Lung (tissue), 12 donors: Measurements from ENCODE around the gene PORCN. TPM values are rescaled to one million over a fixed set of nuclear protein-coding genes. Genes with fewer than 3 reads are reported as not detected.

Source experiments
- ATAC-seq: fragments of 200-7000 bp; cut with Tn5 transposase; one replicate; pipeline ENCODE4 v1.9.1; 2020; ENCODE audit warnings: moderate number of reproducible peaks; ENCODE audit not compliant: insufficient read depth, low FRiP score
- DNase-seq, 3 donors: peaks; one replicate each; pipeline ENCODE4 v3.0.0-alpha.2; 2013 to 2017
- H3K27ac ChIP-seq, 2 donors: one replicate each; pipeline ENCODE4 v1.5.1; 2013; ENCODE audit warnings: mild to moderate bottlenecking in 2 of 2, moderate library complexity in 2 of 2, control low read depth in 1 of 2, inconsistent platforms in 1 of 2, low read depth in 1 of 2, low read length in 1 of 2
- H3K27me3 ChIP-seq, 3 donors: one replicate each; pipeline ENCODE4 v1.5.1; 2013; ENCODE audit warnings: low read length in 2 of 3; ENCODE audit not compliant: control insufficient read depth in 3 of 3, insufficient read depth in 3 of 3
- H3K36me3 ChIP-seq, 4 donors: one replicate each; pipeline ENCODE4 v1.5.1; 2013; ENCODE audit warnings: low read length in 4 of 4, mild to moderate bottlenecking in 1 of 4, moderate library complexity in 1 of 4; ENCODE audit not compliant: control insufficient read depth in 4 of 4, insufficient read depth in 4 of 4
- H3K4me1 ChIP-seq, 5 donors: one replicate each; pipeline ENCODE4 v1.5.1; 2013; ENCODE audit warnings: low read length in 5 of 5, mild to moderate bottlenecking in 2 of 5, moderate library complexity in 1 of 5; ENCODE audit not compliant: control insufficient read depth in 5 of 5, insufficient read depth in 5 of 5
- H3K4me3 ChIP-seq: one replicate; pipeline ENCODE4 v1.5.1; 2013; ENCODE audit warnings: mild to moderate bottlenecking, control low read depth, moderate library complexity
- H3K9ac ChIP-seq, 2 donors: one replicate each; pipeline ENCODE4 v1.5.1; 2013; ENCODE audit warnings: low read length in 2 of 2, control low read depth in 1 of 2; ENCODE audit not compliant: insufficient read depth in 1 of 2
- H3K9me3 ChIP-seq, 4 donors: one replicate each; pipeline ENCODE4 v1.5.1; 2013; ENCODE audit warnings: low read length in 3 of 4, mild to moderate bottlenecking in 1 of 4, moderate library complexity in 1 of 4; ENCODE audit not compliant: control insufficient read depth in 4 of 4, insufficient read depth in 3 of 4
- WGBS, 2 donors: extraction: QIAGEN DNeasy Blood & Tissue Kit; methylation state at CpG; one replicate each; pipeline ENCODE4 v1.1.7; 2013; 5-methylcytosine and 5-hydroxymethylcytosine counted together
- polyA plus RNA-seq, 2 donors: library from polyadenylated mRNA; stranded (reverse); fragments of 200-250 nt; gene quantifications; one replicate each; pipeline ENCODE4 v1.2.1, GENCODE V29; 2013
- total RNA-seq, 2 donors: library from RNA; depleted of rRNA in 1 of 2; stranded (reverse); fragments of >200 nt in 1 of 2; gene quantifications; one replicate each; pipeline ENCODE4 v1.2.1, GENCODE V29; 2014 to 2021
- TF ChIP-seq, protein P1 (sequence below): IDR thresholded peaks from 2 replicates; pipeline ENCODE4 v1.5.1; 2012; ENCODE audit warnings: mild to moderate bottlenecking; ENCODE audit errors: control extremely low read depth, extremely low read depth
- donor health status: control.
- donor health status: control.
- donor health status: Bipolar disorder and iron deficiency.
- donor health status: healthy.
- donor health status: DM: yes; HTN: yes; CAD: no.

Gene PORCN
- total and polyA plus RNA-seq, 4 donors, result 3.3 to 12.8 (median 11.8) TPM

DNA sequence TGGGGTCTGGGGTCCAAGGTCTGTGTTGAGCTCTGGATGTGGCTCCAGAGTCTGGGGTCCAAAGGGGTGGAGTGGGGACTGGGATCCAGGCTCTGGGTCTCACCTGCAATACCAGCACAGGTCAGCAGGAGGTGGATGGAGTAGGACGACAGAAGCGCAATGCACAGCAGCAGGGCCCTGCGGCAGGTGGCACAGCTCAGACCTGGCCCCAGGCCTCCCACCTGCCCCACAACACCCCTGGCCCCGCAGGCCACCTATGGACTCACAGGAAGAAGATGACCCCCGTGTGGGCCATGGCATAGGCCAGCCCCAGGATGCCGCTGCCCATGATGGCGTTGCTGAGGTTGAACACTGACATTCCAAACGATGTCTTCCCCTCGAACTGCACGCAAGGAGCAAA is 42.1 kb upstream of the PORCN start:
- no peaks in the 10 kb centered on the region for H3K27me3 ChIP-seq
- H3K9ac ChIP-seq, result no peak overlapping the region
- peaks cover 0 to 5% (median 0%) of the 10 kb centered on the region in 4 donors for H3K9me3 ChIP-seq
- 78 to 87% methylated on average over 5 to 10 of the region's 10 CpGs for WGBS, 2 donors
- ATAC-seq (no peak), DNase-seq (no peak)
- TF ChIP-seq, protein P1, sequence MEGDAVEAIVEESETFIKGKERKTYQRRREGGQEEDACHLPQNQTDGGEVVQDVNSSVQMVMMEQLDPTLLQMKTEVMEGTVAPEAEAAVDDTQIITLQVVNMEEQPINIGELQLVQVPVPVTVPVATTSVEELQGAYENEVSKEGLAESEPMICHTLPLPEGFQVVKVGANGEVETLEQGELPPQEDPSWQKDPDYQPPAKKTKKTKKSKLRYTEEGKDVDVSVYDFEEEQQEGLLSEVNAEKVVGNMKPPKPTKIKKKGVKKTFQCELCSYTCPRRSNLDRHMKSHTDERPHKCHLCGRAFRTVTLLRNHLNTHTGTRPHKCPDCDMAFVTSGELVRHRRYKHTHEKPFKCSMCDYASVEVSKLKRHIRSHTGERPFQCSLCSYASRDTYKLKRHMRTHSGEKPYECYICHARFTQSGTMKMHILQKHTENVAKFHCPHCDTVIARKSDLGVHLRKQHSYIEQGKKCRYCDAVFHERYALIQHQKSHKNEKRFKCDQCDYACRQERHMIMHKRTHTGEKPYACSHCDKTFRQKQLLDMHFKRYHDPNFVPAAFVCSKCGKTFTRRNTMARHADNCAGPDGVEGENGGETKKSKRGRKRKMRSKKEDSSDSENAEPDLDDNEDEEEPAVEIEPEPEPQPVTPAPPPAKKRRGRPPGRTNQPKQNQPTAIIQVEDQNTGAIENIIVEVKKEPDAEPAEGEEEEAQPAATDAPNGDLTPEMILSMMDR, result no peak
- no peak overlapping the region for H3K27ac ChIP-seq
- peaks cover 0 to 5% (median 2%) of the 10 kb centered on the region in 4 donors for H3K36me3 ChIP-seq
- peaks cover 0 to 8% (median 0%) of the 10 kb centered on the region in 5 donors for H3K4me1 ChIP-seq
- no peak overlapping the region for H3K4me3 ChIP-seq

DNA sequence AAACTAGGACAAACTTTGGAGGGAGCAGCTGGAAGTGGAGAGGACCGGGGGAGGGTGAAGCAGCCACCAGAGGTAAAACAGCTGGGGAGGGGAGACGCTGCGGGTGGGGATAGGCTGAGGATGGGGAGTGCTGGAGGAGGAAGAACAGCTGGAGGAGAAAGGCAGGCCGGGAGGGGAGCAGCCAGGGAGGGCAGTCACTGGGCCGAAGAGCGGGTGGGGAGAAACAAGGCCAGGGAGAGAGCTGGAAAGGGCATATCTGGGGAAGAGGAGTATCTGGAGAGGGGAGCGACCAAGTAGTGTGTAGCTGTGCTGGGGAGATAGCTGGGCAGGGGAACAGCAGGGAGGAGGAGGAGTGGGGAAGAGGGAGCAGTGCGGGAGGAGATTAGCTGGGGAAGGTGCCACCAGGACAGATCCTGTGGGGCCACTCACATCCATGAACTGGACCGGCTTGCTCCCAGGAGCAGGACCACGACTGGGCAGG is 41.5 kb upstream of the PORCN start:
- H3K4me1 ChIP-seq, result peaks cover 0 to 8% (median 0%) of the 10 kb centered on the region in 5 donors
- peak; percentile 93 to 96 (median 93) for DNase-seq
- H3K36me3 ChIP-seq, result no peaks in the 10 kb centered on the region
- no peak overlapping the region for H3K4me3 ChIP-seq
- TF ChIP-seq, protein P1, result no peak
- no peak overlapping the region for H3K9ac ChIP-seq
- 59 to 91% methylated on average over 9 to 10 of the region's 10 CpGs for WGBS, 2 donors
- no peak overlapping the region for H3K27ac ChIP-seq
- no peaks in the 10 kb centered on the region for H3K27me3 ChIP-seq
- peaks cover 0 to 5% (median 0%) of the 10 kb centered on the region in 4 donors for H3K9me3 ChIP-seq
- no peak for ATAC-seq

DNA sequence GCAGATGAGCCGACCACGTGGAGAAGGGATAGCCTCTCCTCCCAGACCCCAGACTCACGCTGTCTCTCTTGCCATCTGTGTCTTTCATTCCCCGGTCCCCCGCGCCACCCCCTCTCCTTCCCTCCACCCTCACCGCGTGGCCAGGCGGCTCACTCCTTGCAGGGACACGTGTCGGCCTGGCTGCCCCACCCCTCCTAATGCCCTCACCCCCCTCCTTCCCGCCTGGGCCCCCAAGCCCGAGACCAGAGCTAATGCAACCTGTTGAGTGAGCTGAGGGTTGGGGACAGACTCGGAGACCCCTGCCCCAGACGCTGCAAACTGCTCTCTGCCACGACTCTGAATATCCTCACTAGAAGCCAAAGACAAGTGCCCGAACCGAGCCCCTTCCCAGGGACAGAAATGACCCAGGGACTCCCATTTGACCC is 40.5 kb upstream of the PORCN start:
- TF ChIP-seq, protein P1, result no peak
- H3K4me1 ChIP-seq, result peaks cover 0 to 8% (median 0%) of the 10 kb centered on the region in 5 donors
- H3K36me3 ChIP-seq, result no peaks in the 10 kb centered on the region
- 3 to 31% methylated on average over 16 to 18 of the region's 18 CpGs for WGBS, 2 donors
- no peak for ATAC-seq
- DNase-seq, result peak in 2 of 3 donors; percentile 23 to 34
- H3K4me3 ChIP-seq, result no peak overlapping the region
- no peaks in the 10 kb centered on the region for H3K27me3 ChIP-seq
- no peak overlapping the region for H3K9ac ChIP-seq
- H3K9me3 ChIP-seq, result peaks cover 0 to 5% (median 0%) of the 10 kb centered on the region in 4 donors
- no peak overlapping the region for H3K27ac ChIP-seq
